GM19240 (cell line): ENCODE data around the gene IDUA.

ENCODE experiments used
- DNase-seq: peaks from one replicate; pipeline ENCODE4 v3.0.0; 2011; ENCODE audit warnings: low spot score; ENCODE audit not compliant: insufficient read length

Gene IDUA

GRCh38 chr4:1000686-1001260 lies 13.9 kb downstream of the IDUA start:
- no peak for DNase-seq

- no peak for DNase-seq
Observed at GRCh38 chr4:1001561-1002130, 14.8 kb downstream of the IDUA start.

GRCh38 chr4:1002131-1002630 lies 15.3 kb downstream of the IDUA start:
- no peak for DNase-seq

GRCh38 chr4:1002631-1003251 lies 15.9 kb downstream of the IDUA start:
- no peak for DNase-seq

GRCh38 chr4:1003271-1004070 lies 16.6 kb downstream of the IDUA start:
- DNase-seq = no peak

- no peak for DNase-seq
Observed at GRCh38 chr4:1004071-1004418, 17.2 kb downstream of the IDUA start.

GRCh38 chr4:1004557-1005485 lies 18.0 kb downstream of the IDUA start:
- DNase-seq = no peak

GRCh38 chr4:1006856-1007255 lies 20.0 kb downstream of the IDUA start:
- no peak for DNase-seq

GRCh38 chr4:1008840-1009541 lies 22.1 kb downstream of the IDUA start:
- no peak for DNase-seq

GRCh38 chr4:1009542-1010394 lies 22.9 kb downstream of the IDUA start:
- DNase-seq = peak; percentile 74

- DNase-seq = no peak
Observed at GRCh38 chr4:1010395-1011021, 23.7 kb downstream of the IDUA start.

- peak; percentile 92 for DNase-seq
Observed at GRCh38 chr4:1011022-1011665, 24.3 kb downstream of the IDUA start, which contains the start of gene FGFRL1. Gene FGFRL1, plus strand, starts transcription at chr4:1011626. Its CDS starts 860 bp downstream, at chr4:1012486.

GRCh38 chr4:1011666-1012033 lies 24.8 kb downstream of the IDUA start:
- no peak for DNase-seq

GRCh38 chr4:1012034-1012739 lies 25.3 kb downstream of the IDUA start:
- DNase-seq = no peak

- no peak for DNase-seq
Observed at GRCh38 chr4:1013225-1014073, 26.6 kb downstream of the IDUA start.

- no peak for DNase-seq
Observed at GRCh38 chr4:1014291-1015167, 27.7 kb downstream of the IDUA start.
